ENCODE data around the gene COL3A1.
A peak's percentile ranks its signal among the peaks of the same experiment; 100 is the strongest.

COL3A1 gene

DNA sequence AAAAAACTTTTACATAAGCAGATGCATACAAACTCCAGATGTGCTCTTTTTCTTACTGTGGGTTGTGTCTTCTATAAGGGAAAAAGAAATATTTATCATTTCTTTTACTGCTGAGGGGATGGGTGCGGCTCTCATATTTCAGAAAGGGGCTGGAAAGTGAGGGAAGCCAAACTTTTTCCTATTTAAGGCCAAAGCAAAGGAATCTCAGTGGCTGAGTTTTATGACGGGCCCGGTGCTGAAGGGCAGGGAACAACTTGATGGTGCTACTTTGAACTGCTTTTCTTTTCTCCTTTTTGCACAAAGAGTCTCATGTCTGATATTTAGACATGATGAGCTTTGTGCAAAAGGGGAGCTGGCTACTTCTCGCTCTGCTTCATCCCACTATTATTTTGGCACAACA, at the start of gene COL3A1:
Gene COL3A1 (plus strand): TSS at position 210 of the 400 bp plus-strand sequence. CDS start 117 bp downstream, at position 327.
- peak; percentile 24 for DNase-seq (ENCODE audit: low read depth)

- DNase-seq (ENCODE audit: low read depth), result no peak
Observed at GRCh38 chr2:188928643-188929042, 45.5 kb upstream of the COL3A1 start.

DNA sequence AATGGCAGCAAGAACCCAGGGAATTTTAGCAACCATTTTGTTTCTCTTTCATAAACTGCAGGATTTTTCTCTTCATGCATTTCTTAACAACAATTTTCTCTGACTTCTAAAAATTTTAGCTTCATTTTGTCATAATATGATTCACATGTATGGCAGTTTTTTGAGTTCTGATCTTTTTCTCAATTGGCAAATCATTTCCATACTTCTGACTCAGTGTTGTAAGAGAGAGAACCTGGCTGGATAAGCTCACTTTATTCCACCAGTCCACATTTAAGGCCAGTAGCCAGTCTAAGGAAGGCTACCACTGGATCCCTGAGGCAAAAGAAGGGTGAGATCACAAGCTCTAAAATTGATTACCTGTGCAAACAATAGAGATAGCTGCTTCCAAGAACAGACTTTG, 42.8 kb upstream of the COL3A1 start:
- DNase-seq (ENCODE audit: low read depth), result no peak

DNA sequence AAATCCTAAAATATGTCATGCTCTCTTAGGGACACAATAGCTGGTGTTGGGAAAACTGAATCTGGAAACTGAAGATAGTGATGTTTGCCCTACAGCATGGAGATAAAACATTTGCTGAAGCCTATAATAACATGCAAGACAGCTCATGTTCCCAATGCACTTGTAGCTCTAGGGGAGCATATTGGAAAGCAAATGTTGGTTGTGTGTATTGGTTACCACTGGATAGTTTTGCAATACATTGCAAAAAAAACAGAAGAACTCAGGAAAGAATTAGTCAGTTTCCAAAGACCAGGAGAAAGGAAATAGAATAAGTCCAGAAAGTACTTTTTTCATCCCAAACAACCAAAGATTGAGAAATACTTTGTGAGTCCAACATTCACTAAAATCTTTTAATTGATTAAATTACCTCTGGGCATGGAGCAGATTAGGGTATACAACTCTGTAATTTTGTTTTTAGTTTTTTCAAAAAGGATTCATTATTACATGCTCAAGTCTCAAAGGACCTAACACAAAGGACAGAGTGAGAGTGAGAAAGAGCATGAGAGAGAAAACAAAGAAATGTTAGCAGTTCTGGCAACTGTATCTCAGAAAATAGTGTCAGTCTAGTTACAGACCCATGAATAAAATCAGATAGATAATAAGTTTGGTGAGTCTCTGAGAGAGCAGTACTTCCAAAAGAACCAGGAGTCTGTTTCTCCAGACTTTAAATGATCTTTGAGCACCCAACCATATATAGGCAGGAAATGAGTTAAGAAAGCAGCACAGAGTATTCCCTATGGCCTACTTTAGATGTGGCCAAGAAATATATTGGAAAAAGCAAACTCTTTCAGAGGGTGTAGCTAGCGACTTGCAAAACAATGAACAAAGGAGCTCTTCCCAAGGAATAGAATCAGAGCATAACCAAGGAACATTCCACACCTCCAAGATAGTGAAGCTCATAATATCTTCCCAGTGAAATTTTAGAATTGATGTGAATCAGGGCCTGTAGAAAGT, 36.6 kb upstream of the COL3A1 start:
- no peak for DNase-seq (ENCODE audit: low read depth)

GRCh38 chr2:188940171-188940570, 34.0 kb upstream of the COL3A1 start:
- no peak for DNase-seq (ENCODE audit: low read depth)

DNA sequence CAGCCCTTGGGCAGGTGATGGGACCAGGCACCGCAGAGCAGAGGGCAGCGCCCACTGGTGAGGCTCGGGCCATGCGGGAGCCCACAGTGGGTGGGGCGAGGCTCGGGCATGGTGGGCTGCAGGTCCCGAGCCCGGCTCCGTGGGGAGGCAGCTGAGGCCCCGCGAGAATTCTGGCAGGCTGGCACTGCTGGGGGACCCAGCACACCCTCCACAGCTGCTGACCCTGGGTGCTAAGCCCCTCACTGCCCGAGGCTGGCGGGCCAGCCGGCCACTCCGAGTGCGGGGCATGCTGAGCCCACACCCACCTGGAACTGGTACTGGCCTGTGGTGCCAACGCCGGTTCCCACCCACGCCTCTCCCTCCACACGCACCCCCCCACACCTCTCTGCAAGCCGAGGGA, 29.7 kb upstream of the COL3A1 start:
- no peak for DNase-seq (ENCODE audit: low read depth)

DNA sequence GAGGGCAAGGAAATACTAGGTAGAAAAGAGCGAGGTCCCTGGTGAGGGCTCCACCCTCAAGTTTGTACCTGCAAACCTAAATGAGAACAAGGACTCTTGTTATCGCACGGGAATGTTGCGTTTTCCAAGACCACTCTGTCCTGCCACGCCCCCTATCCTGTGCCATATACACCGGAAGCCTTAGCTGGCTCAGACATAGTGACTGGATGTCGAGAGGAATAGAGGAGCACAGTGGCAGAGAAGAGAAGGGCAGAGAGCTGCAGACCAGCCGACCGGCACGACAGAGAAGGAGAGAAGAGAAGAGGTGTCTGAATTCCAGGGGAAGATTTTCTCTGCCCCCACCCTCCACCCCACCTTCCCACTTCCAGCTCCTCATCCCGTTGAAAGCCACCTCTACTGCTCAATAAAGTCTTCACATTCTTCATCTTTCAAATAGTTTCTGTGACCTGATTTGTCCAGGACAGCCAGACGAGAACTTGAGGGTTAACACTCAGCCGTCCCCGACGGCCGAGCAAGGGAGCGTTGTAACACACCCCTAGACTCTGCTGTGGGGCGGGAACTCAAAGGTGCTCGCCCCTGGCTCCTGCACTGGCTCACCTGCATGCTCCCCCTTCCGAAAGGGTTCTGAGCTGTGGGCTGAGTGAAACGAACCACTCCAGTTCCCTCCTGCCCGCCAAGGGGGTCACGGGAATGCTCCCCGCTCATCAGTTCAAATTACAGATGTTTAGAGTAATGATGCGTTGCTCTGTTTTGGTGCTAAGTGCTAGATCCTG, 24.9 kb upstream of the COL3A1 start:
- no peak for DNase-seq (ENCODE audit: low read depth)

- no peak for DNase-seq (ENCODE audit: low read depth)
Observed at GRCh38 chr2:188952901-188953300, 21.3 kb upstream of the COL3A1 start.

GRCh38 chr2:188956290-188956689, 17.9 kb upstream of the COL3A1 start:
- no peak for DNase-seq (ENCODE audit: low read depth)

- no peak for DNase-seq (ENCODE audit: low read depth)
Observed at GRCh38 chr2:188956961-188957360, 17.2 kb upstream of the COL3A1 start.

GRCh38 chr2:188957646-188958045, 16.5 kb upstream of the COL3A1 start:
- no peak for DNase-seq (ENCODE audit: low read depth)

GRCh38 chr2:188963741-188964140, 10.4 kb upstream of the COL3A1 start:
- DNase-seq (ENCODE audit: low read depth), result no peak

GRCh38 chr2:188964976-188965546, 9.1 kb upstream of the COL3A1 start:
- no peak for DNase-seq (ENCODE audit: low read depth)

- no peak for DNase-seq (ENCODE audit: low read depth)
Observed at GRCh38 chr2:188965563-188965962, 8.6 kb upstream of the COL3A1 start.

- no peak for DNase-seq (ENCODE audit: low read depth)
Observed at GRCh38 chr2:188966079-188966571, 8.0 kb upstream of the COL3A1 start.

DNA sequence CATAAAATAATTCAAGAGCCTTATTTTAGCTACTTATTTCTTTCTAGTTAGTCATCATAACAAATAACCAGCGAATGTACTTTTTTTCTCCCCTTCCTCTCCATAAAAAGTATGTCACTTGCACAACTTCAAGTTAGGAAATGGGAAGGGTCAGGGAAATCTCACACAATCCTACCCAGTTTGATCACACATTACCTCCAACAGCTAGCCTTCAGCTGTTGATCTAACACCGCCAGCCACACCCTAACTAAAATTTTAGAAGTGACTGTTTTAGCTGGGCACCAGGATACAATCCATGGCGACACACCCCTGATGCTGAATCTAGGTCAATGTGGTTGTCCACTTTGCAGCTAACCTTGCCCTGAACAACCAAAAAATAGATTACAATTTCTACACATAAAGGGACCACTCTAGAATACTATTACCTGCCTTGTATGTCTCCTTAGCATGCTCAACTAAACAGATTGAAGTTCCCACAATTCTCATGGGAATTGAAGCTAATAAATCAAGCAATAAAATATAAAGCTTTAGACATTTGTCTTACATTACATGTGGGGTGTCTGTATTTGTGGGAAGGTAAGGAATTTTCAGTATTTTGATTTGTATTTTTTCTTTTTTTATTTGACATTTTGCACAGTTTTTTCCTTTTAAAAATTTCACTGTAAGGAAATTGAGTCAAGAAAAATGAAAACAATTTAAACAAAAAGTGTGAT, 7.3 kb upstream of the COL3A1 start:
- DNase-seq (ENCODE audit: low read depth), result no peak

DNA sequence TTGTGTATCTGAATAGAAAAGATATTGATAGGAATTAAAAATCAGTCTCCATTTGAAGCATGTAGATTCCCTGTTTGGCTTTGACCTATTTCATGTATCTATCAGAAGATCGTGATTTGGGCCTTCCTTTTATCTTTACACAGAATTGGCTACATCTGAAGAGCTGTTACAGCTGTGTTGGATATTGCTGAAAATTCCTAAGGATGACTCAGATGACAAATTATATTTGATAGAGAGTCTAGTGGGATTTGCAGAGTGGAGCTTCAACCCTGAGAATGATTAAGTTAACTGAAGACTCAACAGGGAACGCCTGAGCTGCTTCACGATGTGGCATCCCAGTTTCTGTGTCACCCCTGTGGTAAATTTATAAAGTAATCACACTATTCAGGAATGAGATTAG, 4.9 kb upstream of the COL3A1 start:
- DNase-seq (ENCODE audit: low read depth), result peak; percentile 33

GRCh38 chr2:188969651-188970050, 4.5 kb upstream of the COL3A1 start:
- DNase-seq (ENCODE audit: low read depth), result no peak

DNA sequence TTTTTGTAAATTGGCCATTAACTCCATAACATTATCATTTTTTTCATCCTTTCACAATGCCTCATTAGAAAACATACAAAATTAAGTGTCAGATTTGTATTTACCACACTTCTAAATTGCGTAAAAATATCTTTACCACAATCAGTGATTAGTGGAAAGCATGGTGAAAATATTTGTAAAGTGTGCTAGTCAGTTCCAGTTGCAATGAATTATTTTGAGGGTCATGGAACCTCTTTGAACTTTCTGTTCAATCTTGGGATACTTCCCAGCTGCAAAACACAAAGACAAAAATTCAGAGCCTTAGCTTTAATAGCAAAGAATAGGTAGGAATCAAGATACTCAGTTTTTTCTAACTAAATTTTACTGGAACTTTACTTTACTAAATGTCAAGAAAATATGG, 4.0 kb upstream of the COL3A1 start:
- no peak for DNase-seq (ENCODE audit: low read depth)

GRCh38 chr2:188971432-188971861, 2.7 kb upstream of the COL3A1 start:
- no peak for DNase-seq (ENCODE audit: low read depth)

- DNase-seq (ENCODE audit: low read depth), result no peak
Observed at GRCh38 chr2:188973641-188974040, 532 bp upstream of the COL3A1 start.

Data from HS-27A (cell line).